GM19023 (cell line): ENCODE measurements around the gene DLGAP1.

Experiments
- ATAC-seq: cut with Tn5 transposase; IDR thresholded peaks from one replicate; pipeline ENCODE4 v1.9.1; 2021; ENCODE audit warnings: mild to moderate bottlenecking, moderate library complexity; ENCODE audit not compliant: unreplicated experiment

The DLGAP1 gene

DNA sequence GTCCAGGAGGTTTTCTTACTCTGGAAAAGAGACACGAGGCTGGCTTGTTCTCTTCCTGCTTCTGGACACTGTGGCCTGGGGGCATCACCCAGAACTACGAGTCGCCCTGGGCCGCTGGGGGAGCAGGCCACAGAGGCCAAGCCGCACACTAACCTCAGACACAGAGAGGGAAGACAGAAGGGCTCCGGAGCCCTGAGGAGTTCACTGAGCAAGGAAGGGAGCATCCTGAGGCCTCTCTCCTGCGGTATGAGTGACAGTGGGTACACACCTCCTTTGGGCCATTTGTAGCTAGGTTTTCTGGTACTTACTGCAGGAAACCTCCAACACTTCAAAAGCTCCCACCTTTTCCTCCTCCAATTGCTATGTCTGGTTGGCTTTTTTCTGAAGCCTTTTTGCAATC lies 494.1 kb downstream of the DLGAP1 start:
- no peak for ATAC-seq

- no peak for ATAC-seq
Measured at GRCh38 chr18:3960142-3960541, 495.0 kb downstream of the DLGAP1 start.

GRCh38 chr18:3952031-3952430 lies 503.1 kb downstream of the DLGAP1 start:
- no peak for ATAC-seq

GRCh38 chr18:3950668-3951404 lies 504.3 kb downstream of the DLGAP1 start:
- no peak for ATAC-seq

- no peak for ATAC-seq
Measured at GRCh38 chr18:3948958-3949357, 506.1 kb downstream of the DLGAP1 start.

DNA sequence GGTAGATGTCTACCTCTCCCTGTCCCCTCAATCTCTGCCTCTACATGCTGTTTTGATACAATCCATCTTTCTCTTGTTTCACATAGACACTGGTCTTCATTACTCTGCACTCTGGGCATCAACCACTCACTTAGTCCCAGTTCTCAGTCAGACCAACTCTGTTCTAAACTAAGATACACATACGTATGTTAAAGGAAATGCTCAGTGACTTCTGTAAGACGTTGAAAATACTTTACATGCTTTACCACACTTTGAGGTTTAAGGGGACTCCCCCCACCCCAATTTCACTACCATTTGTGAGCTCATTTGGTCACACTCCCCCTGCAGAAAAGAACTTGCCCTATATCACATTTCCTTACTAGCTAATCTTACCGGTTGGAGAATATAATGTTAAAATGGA lies 507.7 kb downstream of the DLGAP1 start:
- ATAC-seq = no peak

DNA sequence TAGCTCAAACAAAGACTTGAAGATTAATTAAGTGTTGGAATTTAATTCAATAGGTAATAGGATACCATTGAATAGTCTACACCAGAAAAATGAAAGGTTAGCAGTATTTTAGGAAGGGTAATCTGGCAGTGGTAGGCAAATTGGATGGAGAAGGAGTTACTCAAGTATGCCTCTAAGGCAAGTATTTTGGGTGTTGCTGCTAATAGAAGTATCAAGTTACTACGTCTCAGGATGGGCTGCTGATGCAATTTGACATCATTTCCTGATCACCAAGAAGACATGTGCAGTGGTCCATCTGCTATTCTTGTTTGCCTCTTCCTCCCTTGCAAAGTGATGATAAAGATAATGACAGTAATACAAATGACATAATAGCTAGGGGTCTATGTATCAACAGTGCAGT lies 519.8 kb downstream of the DLGAP1 start:
- no peak for ATAC-seq

DNA sequence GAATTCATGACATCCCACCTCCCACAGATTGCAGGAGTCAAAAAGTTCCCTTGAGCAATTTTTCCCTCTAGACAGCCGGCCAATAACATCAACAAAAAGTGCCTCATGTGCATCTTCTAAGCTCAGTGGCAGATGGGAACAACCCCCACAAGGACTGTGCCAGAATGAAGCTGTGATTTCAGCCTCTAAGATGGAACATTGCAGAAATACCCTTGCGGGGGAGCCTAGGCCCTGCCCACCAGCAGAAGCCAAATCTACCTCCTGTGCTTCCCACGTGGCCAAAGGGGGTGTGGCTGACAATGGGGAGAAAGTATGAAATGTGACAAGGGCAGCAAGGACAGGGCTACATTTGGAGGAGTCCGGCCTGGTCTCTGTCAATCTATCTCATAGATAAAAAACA lies 522.8 kb downstream of the DLGAP1 start:
- ATAC-seq = no peak

GRCh38 chr18:3931542-3932112 lies 523.5 kb downstream of the DLGAP1 start:
- no peak for ATAC-seq

DNA sequence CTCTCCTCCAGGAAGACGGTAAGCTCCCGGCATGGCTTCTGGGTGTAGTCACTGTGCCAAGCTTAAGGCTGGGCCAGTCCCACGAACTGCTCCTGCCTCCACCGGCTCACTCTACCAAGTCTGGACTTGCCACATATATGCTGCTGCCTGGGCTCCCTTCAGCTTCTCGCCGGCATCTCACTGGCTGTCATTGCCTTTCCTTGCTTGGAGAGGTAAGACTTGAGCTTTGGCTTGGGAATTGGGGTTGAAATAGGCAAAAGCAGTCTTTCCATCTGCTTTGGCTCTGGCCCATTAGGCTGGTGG lies 524.1 kb downstream of the DLGAP1 start:
- no peak for ATAC-seq

DNA sequence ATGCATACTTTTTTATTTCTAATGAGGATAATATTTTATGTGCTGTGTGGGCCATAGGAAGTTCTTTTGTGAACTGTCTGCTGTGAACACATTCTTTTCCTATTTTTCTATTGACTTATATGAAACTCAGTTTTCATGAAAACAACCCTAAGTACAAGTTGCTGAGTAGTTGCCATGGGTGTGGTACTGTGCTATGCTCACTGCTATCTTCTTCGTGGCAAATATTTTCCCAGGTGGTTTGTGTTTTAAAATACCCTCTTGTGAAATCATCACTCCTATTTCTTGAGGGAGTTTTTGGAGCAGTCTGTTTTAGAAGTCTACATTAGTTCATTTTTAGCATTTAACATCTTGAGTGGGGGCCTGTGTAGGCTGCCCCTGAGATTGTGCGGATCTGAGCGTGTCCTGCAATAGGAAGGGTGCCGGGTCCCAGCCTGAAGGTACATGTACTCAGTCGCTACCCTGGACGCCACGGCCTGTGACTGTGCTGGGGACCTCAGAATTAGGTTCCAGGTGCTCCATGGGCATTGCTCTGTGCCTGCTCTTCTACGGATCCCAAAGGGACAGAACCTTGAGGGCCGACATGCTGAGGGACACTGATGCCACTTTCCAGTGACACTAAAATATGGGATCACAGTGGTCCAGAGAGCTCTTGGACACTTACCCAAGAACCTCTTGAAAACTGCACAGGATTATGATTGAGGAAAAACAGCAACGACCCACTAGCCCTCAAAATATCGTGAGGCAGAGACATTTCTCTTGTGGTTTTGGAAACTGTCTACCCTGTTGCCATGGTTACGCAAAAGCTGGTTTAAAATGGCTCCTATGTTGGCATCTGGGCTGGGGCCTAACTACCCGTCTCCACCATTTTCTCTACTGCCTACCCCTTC lies 524.7 kb downstream of the DLGAP1 start:
- no peak for ATAC-seq

GRCh38 chr18:3924455-3924854 lies 530.7 kb downstream of the DLGAP1 start:
- ATAC-seq = no peak

- no peak for ATAC-seq
Measured at GRCh38 chr18:3923750-3924149, 531.4 kb downstream of the DLGAP1 start.

DNA sequence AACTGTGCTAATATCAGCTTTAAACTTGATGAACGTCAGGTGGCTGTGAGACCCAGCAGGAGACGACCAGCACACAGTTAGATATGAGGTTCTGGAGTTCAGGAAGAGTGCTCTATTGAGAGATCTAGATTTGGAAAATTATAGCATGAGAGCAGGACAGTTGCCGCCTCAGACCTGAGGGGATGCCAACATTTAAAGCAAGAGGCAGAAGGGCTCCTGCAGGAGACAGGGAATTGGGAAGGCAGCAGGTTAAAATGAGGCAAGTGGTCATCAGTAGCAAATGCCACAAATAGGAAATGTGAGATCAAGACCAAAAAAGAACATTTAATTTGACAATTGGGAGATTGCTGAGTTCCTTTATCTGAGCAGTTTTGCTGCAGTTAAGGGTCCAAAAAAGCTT lies 533.3 kb downstream of the DLGAP1 start:
- no peak for ATAC-seq

- no peak for ATAC-seq
Measured at GRCh38 chr18:3920832-3921231, 534.3 kb downstream of the DLGAP1 start.

- ATAC-seq = no peak
Measured at GRCh38 chr18:3919396-3920061, 535.6 kb downstream of the DLGAP1 start.

DNA sequence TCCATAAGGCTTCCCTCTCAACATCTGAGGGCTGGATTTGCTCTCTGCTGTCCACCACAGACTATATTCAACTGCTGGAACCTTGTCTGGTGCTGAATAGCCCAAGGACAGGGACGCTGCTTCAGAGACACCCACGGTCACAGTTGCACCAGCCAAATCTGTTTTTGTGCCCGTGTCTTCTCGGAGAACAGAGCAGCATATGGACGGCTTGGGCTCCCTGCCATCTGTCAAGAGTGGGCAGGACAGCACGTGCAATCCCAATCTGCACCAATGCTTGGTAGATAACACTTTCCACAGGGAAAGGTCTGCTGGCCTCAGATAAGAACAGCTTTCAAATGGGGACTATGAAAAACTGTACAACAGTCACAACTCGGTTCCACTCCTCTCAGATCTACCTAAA lies 539.0 kb downstream of the DLGAP1 start:
- no peak for ATAC-seq

- no peak for ATAC-seq
Measured at GRCh38 chr18:3914833-3915610, 540.1 kb downstream of the DLGAP1 start.

- ATAC-seq = no peak
Measured at GRCh38 chr18:3914109-3914508, 541.0 kb downstream of the DLGAP1 start.

- ATAC-seq = no peak
Measured at GRCh38 chr18:3912705-3913104, 542.4 kb downstream of the DLGAP1 start.

- ATAC-seq = no peak
Measured at GRCh38 chr18:3911413-3911812, 543.7 kb downstream of the DLGAP1 start.
